SK-MEL-5 (cell line): ENCODE results near the gene NTN1. TPM values are rescaled to one million over a fixed set of nuclear protein-coding genes. Genes with fewer than 3 reads are reported as not detected.
"Not testable (repeated sequence)": the region's sequence is repeated elsewhere in the genome, so short reads cannot be mapped to it uniquely, and the experiment has no call there.

Experiments used
- DNase-seq: peaks from one replicate; pipeline ENCODE4 v3.0.0-alpha.2; 2016; ENCODE audit warnings: low read depth, low spot score
- in situ Hi-C: cut with HindIII; loops from 2 replicates; pipeline ENCODE4 v1.10.0; 2016; ENCODE audit warnings: low sequenced_read_pairs, high pct_unique_total_duplicates, low pct_unique_long_range_greater_than_20kb
- total RNA-seq: library from RNA; depleted of rRNA; stranded (reverse); fragments of >200 nt; shearing (Covaris generic); gene quantifications from 2 replicates; pipeline ENCODE4 v1.2.3, GENCODE V29; 2014

The NTN1 gene
- total RNA-seq, 1 experiment from 2014 or later, result 5.9 TPM

- in situ Hi-C loops, result no loop called here
- DNase-seq, result no peak
Measured at GRCh38 chr17:9255833-9256232, 234.5 kb downstream of the NTN1 start.

- in situ Hi-C loops, result no loop called here
- no peak for DNase-seq
Measured at GRCh38 chr17:9256361-9256750, 235.0 kb downstream of the NTN1 start.

- DNase-seq, result peak; percentile 59
- in situ Hi-C loops, result no loop called here
Measured at GRCh38 chr17:9256751-9257629, 235.7 kb downstream of the NTN1 start.

GRCh38 chr17:9257630-9257965 is 236.3 kb downstream of the NTN1 start:
- DNase-seq, in situ Hi-C loops: not testable (repeated sequence)

- in situ Hi-C loops, result no loop called here
- no peak for DNase-seq
Measured at GRCh38 chr17:9258115-9259015, 237.1 kb downstream of the NTN1 start.

GRCh38 chr17:9259419-9259818 is 238.1 kb downstream of the NTN1 start:
- no peak for DNase-seq
- in situ Hi-C loops, result no loop called here

- no peak for DNase-seq
- in situ Hi-C loops, result no loop called here
Measured at GRCh38 chr17:9261081-9262012, 240.0 kb downstream of the NTN1 start.

GRCh38 chr17:9266031-9266680 is 244.8 kb downstream of the NTN1 start:
- in situ Hi-C loops, result no loop called here
- no peak for DNase-seq

GRCh38 chr17:9266697-9267117 is 245.4 kb downstream of the NTN1 start:
- in situ Hi-C loops, result no loop called here
- DNase-seq, result no peak

- in situ Hi-C loops, result no loop called here
Measured at GRCh38 chr17:9268546-9268945, 247.2 kb downstream of the NTN1 start.

GRCh38 chr17:9269350-9270035 is 248.2 kb downstream of the NTN1 start:
- DNase-seq, result no peak
- in situ Hi-C loops, result no loop called here

More at GRCh38 chr17:9268546-9268945, 247.2 kb downstream of the NTN1 start:
- DNase-seq, result no peak

GRCh38 chr17:9270921-9271320 is 249.6 kb downstream of the NTN1 start:
- in situ Hi-C loops, result no loop called here
- DNase-seq, result no peak

GRCh38 chr17:9271989-9272388 is 250.7 kb downstream of the NTN1 start:
- in situ Hi-C loops, result no loop called here

GRCh38 chr17:9272501-9273200 is 251.3 kb downstream of the NTN1 start:
- DNase-seq, result no peak
- in situ Hi-C loops, result no loop called here

More at GRCh38 chr17:9271989-9272388, 250.7 kb downstream of the NTN1 start:
- DNase-seq, result peak; percentile 42

- DNase-seq, result no peak
- in situ Hi-C loops, result no loop called here
Measured at GRCh38 chr17:9273428-9274391, 252.4 kb downstream of the NTN1 start.
